Neural cell (in vitro differentiated cells): Measurements from ENCODE around the gene TBX18. TPM values are rescaled to one million over a fixed set of nuclear protein-coding genes. Genes with fewer than 3 reads are reported as not detected.

Source experiments
- H2AFZ ChIP-seq: fragments of 200-600, 300-800 bp; sonication (generic), shearing (Covaris generic); 2 replicates; pipeline ENCODE4 v1.6.0; 2014; ENCODE audit warnings: low read depth, mild to moderate bottlenecking, antibody characterized with exemption, low read length, moderate library complexity
- H3F3A ChIP-seq: fragments of 200-600 bp; shearing (Covaris generic); 2 replicates; pipeline ENCODE4 v1.6.1; 2016; ENCODE audit warnings: mild to moderate bottlenecking, moderate library complexity, mixed read lengths, antibody characterized with exemption, low read length; ENCODE audit not compliant: insufficient read depth, poor library complexity, severe bottlenecking
- H3K27ac ChIP-seq: fragments of 200-600, 300-800 bp; sonication (generic), shearing (Covaris generic); 2 replicates; pipeline ENCODE4 v1.5.1; 2014; ENCODE audit warnings: mild to moderate bottlenecking, low read length, moderate library complexity
- H3K27me3 ChIP-seq: fragments of 300-800, 200-600 bp; sonication (generic), shearing (Covaris generic); 2 replicates; pipeline ENCODE4 v1.6.0; 2014; ENCODE audit warnings: mild to moderate bottlenecking, low read depth, low read length, moderate library complexity; ENCODE audit not compliant: insufficient read depth
- H3K36me3 ChIP-seq: fragments of 300-800, 200-600 bp; sonication (generic), shearing (Covaris generic); 2 replicates; pipeline ENCODE4 v1.5.1; 2014; ENCODE audit warnings: mild to moderate bottlenecking, antibody characterized with exemption, low read length, moderate library complexity; ENCODE audit not compliant: insufficient read depth
- H3K4me2 ChIP-seq: fragments of 300-800, 200-600 bp; sonication (generic), shearing (Covaris generic); 2 replicates; pipeline ENCODE4 v1.6.0; 2014; ENCODE audit warnings: mild to moderate bottlenecking, low read length
- H3K4me3 ChIP-seq: fragments of 300-800, 200-600 bp; sonication (generic), shearing (Covaris generic); 2 replicates; pipeline ENCODE4 v1.5.1; 2014; ENCODE audit warnings: mild to moderate bottlenecking, low read length, moderate library complexity
- H3K79me2 ChIP-seq: fragments of 200-600 bp; shearing (Covaris generic); replicated peaks from 2 replicates; pipeline ENCODE4 v1.6.0; 2014; ENCODE audit warnings: mild to moderate bottlenecking, low read length, moderate library complexity; ENCODE audit not compliant: insufficient read depth
- H3K9ac ChIP-seq: fragments of 300-800, 200-600 bp; sonication (generic), shearing (Covaris generic); 2 replicates; pipeline ENCODE4 v1.6.1; 2016; ENCODE audit warnings: mild to moderate bottlenecking, low read length, mixed read lengths
- H3K9me2 ChIP-seq: fragments of 200-600 bp; shearing (Covaris generic); 2 replicates; pipeline ENCODE4 v1.6.1; 2016; ENCODE audit warnings: mild to moderate bottlenecking, low read length, mixed read lengths; ENCODE audit not compliant: insufficient read depth
- H3K9me3 ChIP-seq: fragments of 200-600, 300-800 bp; sonication (generic), shearing (Covaris generic); 2 replicates; pipeline ENCODE4 v1.6.1; 2016; ENCODE audit warnings: mild to moderate bottlenecking, mixed run types, low read length, moderate library complexity, mixed read lengths
- H4K20me1 ChIP-seq: fragments of 200-600 bp; shearing (Covaris generic); 2 replicates; pipeline ENCODE4 v1.6.1; 2016; ENCODE audit warnings: mild to moderate bottlenecking, mixed run types; ENCODE audit not compliant: insufficient read depth
- CTCF ChIP-seq: fragments of 450-650 bp; IDR thresholded peaks from 2 replicates; pipeline ENCODE4 v1.5.1; 2014; ENCODE audit warnings: antibody characterized with exemption, mild to moderate bottlenecking, moderate library complexity; ENCODE audit not compliant: poor library complexity, severe bottlenecking
- EP300 ChIP-seq: fragments of 450-650 bp; conservative IDR thresholded peaks from 2 replicates; pipeline ENCODE4 v1.6.1; 2014; ENCODE audit warnings: antibody characterized with exemption, mild to moderate bottlenecking, moderate library complexity; ENCODE audit not compliant: poor library complexity, severe bottlenecking
- EZH2 ChIP-seq: fragments of 200-600, 300-800 bp; shearing (Covaris generic), sonication (generic); IDR thresholded peaks from 2 replicates; pipeline ENCODE4 v1.6.1; 2014; ENCODE audit warnings: antibody characterized with exemption, low read length, borderline replicate concordance, mild to moderate bottlenecking; ENCODE audit not compliant: insufficient read depth, poor library complexity, severe bottlenecking
- MXI1 ChIP-seq: fragments of 450-650 bp; conservative IDR thresholded peaks from 2 replicates; pipeline ENCODE4 v1.6.1; 2014; ENCODE audit warnings: antibody characterized with exemption, mild to moderate bottlenecking; ENCODE audit not compliant: poor library complexity, severe bottlenecking
- POLR2AphosphoS5 ChIP-seq: IDR thresholded peaks from 2 replicates; pipeline ENCODE4 v1.6.1; 2012
- RAD21 ChIP-seq: fragments of 450-650 bp; conservative IDR thresholded peaks from 2 replicates; pipeline ENCODE4 v1.6.1; 2014; ENCODE audit warnings: antibody characterized with exemption, mild to moderate bottlenecking, moderate library complexity
- SMC3 ChIP-seq: fragments of 450-650 bp; conservative IDR thresholded peaks from 2 replicates; pipeline ENCODE4 v1.6.1; 2014; ENCODE audit warnings: antibody characterized with exemption, mild to moderate bottlenecking, moderate library complexity; ENCODE audit not compliant: poor library complexity
- TAF1 ChIP-seq: IDR thresholded peaks from 2 replicates; pipeline ENCODE4 v1.6.1; 2012; ENCODE audit warnings: low read depth
- polyA plus RNA-seq: library from polyadenylated mRNA; depleted of rRNA; stranded (reverse); fragments of >200 nt; gene quantifications from 2 replicates; pipeline ENCODE4 v1.2.3, GENCODE V29; 2014
- TF ChIP-seq, protein P1 (sequence below): IDR thresholded peaks from 2 replicates; pipeline ENCODE4 v1.6.1; 2012; ENCODE audit warnings: borderline replicate concordance

The TBX18 gene
- polyA plus RNA-seq, 1 donor from 2014 or later = not detected

DNA sequence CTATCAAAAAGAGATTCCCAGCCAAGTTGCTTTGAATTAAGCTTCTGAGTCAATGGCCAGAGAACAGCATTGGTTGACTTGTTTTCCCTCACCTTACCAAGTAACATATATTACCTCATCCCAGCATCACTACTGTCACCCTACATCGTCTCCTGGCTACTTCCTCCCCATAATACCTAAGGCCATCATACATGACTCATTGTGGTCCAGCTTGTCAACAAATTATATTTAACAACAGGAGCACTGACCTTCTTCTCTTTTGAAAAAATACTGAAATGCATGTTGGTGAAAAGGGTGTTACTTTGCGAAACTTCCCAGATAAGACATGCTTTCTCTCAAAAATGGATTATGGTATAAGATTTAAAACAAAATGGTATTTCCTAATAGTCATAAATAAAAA is 106.9 kb downstream of the TBX18 start:
- TF ChIP-seq POLR2AphosphoS5 = no peak
- no peak for TF ChIP-seq EZH2
- TF ChIP-seq SMC3 = no peak
- no peak for TF ChIP-seq EP300
- TF ChIP-seq RAD21 = no peak
- TF ChIP-seq TAF1 = no peak
- TF ChIP-seq, protein P1, sequence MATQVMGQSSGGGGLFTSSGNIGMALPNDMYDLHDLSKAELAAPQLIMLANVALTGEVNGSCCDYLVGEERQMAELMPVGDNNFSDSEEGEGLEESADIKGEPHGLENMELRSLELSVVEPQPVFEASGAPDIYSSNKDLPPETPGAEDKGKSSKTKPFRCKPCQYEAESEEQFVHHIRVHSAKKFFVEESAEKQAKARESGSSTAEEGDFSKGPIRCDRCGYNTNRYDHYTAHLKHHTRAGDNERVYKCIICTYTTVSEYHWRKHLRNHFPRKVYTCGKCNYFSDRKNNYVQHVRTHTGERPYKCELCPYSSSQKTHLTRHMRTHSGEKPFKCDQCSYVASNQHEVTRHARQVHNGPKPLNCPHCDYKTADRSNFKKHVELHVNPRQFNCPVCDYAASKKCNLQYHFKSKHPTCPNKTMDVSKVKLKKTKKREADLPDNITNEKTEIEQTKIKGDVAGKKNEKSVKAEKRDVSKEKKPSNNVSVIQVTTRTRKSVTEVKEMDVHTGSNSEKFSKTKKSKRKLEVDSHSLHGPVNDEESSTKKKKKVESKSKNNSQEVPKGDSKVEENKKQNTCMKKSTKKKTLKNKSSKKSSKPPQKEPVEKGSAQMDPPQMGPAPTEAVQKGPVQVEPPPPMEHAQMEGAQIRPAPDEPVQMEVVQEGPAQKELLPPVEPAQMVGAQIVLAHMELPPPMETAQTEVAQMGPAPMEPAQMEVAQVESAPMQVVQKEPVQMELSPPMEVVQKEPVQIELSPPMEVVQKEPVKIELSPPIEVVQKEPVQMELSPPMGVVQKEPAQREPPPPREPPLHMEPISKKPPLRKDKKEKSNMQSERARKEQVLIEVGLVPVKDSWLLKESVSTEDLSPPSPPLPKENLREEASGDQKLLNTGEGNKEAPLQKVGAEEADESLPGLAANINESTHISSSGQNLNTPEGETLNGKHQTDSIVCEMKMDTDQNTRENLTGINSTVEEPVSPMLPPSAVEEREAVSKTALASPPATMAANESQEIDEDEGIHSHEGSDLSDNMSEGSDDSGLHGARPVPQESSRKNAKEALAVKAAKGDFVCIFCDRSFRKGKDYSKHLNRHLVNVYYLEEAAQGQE = no peak
- no peak for TF ChIP-seq CTCF
- no peak for TF ChIP-seq MXI1
- no peaks in the 10 kb centered on the region for H3K27me3 ChIP-seq
- no peak overlapping the region for H3K27ac ChIP-seq
- no peaks in the 10 kb centered on the region for H3K36me3 ChIP-seq
- H3K4me2 ChIP-seq = no peak overlapping the region
- no peaks in the 10 kb centered on the region for H3K9me2 ChIP-seq
- H2AFZ ChIP-seq = no peak overlapping the region
- no peak overlapping the region for H3K9ac ChIP-seq
- no peak overlapping the region for H3K4me3 ChIP-seq
- H3K79me2 ChIP-seq = no peaks in the 10 kb centered on the region
- no peaks in the 10 kb centered on the region for H4K20me1 ChIP-seq
- no peaks in the 10 kb centered on the region for H3F3A ChIP-seq
- no peaks in the 10 kb centered on the region for H3K9me3 ChIP-seq

DNA sequence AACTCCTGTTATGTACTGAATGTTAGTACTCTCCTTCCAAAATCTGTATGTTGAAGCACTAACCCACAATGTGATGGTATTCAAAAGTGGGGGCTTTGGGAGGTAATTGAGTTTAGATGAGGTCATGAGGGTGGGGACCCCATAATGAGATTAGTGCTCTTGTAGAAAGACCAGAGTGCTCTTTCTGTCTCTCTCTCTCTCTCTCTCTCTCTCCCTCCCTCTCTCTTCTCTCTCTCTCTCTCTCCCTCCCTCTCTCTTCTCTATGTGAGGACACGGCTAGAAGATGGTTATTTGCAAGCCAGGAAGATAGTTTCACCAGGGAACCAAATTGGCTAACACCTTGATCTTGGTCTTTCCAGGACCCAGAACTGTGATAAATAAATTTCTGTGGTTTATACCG is 107.4 kb downstream of the TBX18 start:
- H3K4me3 ChIP-seq = no peak overlapping the region
- H3K9ac ChIP-seq = no peak overlapping the region
- H3K27me3 ChIP-seq = no peaks in the 10 kb centered on the region
- H3K9me2 ChIP-seq = no peaks in the 10 kb centered on the region
- H3K79me2 ChIP-seq = no peaks in the 10 kb centered on the region
- no peak overlapping the region for H3K4me2 ChIP-seq
- H3F3A ChIP-seq = no peaks in the 10 kb centered on the region
- H3K9me3 ChIP-seq = no peaks in the 10 kb centered on the region
- no peak overlapping the region for H2AFZ ChIP-seq
- no peaks in the 10 kb centered on the region for H3K36me3 ChIP-seq
- H4K20me1 ChIP-seq = no peaks in the 10 kb centered on the region
- H3K27ac ChIP-seq = no peak overlapping the region
- TF ChIP-seq, protein P1 = no peak
- no peak for TF ChIP-seq CTCF
- TF ChIP-seq EP300 = no peak
- no peak for TF ChIP-seq TAF1
- no peak for TF ChIP-seq MXI1
- no peak for TF ChIP-seq RAD21
- no peak for TF ChIP-seq EZH2
- no peak for TF ChIP-seq POLR2AphosphoS5
- no peak for TF ChIP-seq SMC3
